GM18861 (cell line): Measurements from ENCODE around the gene KBTBD12.

Experiments
- ATAC-seq: cut with Tn5 transposase; IDR thresholded peaks from one replicate; pipeline ENCODE4 v1.9.1; 2021; ENCODE audit not compliant: unreplicated experiment

Gene KBTBD12

DNA sequence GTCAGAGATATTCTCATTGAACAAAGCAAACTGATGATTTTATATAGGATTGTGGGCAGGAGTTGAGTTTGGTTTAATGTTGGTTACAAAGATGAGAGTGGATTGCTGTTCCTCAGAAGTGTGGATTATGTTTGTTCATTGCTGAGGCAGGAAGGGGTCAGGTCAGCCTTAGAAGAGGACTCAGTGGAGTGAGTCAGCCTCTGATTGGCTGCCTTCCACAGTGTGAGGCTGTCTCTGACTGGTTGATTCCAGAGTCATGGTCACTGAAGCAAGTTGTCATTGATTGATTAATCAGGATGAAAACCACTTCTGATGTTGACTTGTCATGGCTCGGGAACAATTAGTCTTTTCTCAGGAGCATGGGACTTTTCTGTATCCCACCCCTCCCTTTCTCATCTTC is 36.2 kb downstream of the KBTBD12 start:
- no peak for ATAC-seq

DNA sequence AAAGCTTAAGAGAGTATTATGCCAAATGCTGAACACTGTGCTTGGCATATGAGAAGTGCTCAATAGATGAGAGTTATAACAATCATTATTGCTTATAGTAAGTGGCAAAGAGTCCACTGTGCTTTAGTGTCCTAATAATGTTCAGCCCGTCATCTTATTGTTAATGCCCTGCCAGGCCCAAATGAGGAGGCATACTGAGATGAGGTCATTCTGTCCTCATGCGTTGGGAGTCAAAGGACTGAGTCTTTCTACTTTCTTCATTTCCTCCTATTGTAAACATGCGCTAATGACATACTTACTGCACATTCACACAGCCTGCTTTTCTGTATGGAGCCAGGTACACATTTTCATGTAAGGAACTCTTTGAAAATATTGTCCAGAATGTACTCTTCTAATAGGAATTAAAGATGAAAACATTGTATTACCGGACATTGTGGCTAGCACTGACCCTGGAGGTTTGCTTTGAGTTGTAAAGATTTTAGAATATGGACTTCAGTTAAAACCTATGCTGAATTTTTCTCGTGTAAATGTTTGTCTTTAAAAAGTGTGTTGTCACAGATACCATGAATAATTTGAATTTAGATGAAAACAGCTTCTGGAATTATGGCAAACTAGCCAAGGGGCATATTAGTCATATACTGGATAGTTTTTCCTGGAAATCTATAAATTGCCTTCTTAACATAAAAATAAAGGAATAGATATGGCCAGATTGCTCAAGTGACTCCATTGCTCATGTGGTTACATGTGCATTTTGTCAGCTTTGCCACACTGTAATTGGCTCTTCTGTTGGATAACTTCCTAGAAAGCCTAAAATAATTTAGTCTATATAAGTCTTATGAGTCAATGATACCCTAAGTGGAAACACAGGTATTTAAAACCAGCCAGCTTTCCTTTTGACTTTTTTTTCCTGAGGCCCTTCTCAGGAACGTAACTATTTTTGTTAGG is 38.3 kb downstream of the KBTBD12 start:
- ATAC-seq, result no peak

DNA sequence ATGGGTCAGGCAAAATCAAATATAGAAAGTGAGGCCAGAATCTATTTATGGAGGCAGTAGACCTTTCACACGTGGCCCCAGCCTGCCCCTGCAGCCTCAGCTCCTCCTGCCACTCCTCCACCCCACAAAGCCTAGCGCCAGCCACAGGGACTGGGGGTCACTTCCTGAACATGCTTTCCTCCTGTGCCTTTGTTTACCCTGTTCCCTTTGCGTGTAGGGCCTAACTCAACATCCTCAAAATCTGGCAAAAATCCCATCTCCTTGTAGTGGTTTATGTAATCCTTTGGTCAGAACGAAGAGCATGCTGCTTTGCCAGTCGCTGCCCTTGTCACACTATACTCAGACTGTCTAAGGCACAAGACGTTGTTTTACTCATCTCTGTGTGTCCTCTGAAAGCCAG is 39.6 kb downstream of the KBTBD12 start:
- ATAC-seq, result no peak

DNA sequence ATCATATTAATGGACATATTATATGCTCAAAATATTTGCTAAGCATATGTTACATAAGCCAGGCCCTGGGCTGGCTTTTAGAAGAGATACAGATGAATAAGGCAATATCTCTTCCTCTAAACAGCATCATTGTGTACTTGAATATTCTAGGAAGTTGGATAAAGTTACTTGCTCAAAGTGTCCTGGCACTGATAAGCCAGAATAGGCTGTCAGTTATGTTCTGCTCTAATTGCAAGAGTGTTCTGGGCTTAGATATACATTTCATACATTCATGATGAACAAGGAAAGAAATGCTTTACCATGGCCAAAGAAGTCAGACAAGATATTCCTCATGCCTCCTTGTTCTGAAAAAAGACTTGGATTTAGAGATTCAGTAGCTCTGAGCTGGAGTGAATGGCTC is 40.7 kb downstream of the KBTBD12 start:
- ATAC-seq, result no peak

DNA sequence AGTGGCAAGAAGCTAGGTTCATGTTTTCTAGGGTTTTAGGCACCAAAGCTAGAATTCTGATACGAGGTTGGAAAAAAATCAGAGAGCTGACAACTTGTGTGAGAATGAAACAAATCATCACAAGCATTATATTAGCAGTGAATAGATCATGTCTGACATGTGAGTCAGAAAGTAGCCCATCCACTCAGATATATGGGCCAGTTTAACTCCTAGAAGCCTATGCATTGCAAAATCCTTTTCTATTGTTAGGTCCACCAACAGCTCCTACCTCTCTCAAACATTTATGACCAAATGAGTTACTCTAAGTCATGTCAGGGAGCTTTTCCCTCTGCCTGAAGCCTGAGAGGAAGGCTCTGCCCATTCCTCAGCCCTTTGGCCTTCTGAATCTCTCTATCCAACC is 44.0 kb downstream of the KBTBD12 start:
- no peak for ATAC-seq

DNA sequence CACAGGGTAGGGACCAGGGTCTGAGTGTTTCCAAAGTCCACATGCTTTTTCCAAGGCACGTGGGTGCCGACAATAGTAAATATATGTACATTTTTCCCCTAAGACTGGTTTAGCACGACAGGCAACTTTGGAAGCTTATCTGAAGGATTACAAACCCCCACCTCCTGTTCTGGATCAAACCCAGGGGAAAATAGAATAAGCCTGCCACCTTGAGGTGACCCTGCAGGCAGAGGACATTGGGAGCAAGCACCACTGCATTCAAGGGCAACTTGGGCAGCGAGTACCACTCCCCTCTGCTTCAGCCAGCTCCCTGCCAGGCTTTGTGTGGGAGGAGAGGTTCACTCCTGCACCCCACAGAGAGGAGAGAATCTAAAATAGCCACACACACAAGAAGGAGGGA is 44.8 kb downstream of the KBTBD12 start:
- ATAC-seq, result no peak

DNA sequence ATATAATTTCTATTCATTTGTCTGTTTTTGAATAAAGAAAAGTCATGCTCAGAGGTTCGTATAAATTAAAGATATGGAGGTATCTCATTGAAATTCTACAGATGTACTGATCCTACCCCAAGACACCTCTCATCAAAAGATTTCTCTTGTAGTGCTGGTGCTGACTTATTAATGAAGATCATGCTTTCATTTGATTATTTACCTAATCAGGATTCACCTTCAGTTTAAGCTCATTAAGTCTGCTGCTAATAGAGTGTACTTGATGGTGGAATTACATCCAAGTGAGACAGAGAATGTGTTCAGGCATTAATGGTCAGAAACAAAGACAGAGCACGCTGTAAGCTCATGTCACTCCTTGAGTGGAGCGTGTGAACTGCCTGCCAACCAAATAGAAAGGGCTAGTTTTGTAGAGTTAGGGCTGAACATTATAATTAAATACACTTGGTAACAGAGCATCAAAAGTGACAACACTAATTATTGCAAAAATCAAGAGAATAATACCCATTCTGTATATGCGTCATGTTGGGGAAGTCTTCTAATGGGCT is 45.5 kb downstream of the KBTBD12 start:
- ATAC-seq, result no peak

DNA sequence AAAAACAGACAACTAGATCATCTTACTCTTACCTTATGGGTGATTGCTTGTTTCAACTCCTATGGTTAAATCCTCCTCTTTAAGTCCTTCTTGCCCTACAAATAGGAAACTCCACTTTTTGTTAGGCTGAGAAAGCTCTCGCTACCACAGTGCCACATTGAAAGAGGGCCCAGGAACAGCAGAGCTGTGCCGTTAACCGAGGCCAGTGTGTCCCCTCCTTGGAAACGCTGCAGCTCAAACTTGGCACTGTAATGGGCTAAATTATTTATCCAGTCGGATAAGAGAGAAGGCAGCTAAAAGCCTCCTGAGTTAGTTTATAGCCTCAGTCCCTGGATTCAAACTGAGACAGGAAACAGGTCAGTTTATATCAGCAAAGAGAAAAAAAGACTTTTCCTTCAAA is 46.1 kb downstream of the KBTBD12 start:
- ATAC-seq, result no peak

DNA sequence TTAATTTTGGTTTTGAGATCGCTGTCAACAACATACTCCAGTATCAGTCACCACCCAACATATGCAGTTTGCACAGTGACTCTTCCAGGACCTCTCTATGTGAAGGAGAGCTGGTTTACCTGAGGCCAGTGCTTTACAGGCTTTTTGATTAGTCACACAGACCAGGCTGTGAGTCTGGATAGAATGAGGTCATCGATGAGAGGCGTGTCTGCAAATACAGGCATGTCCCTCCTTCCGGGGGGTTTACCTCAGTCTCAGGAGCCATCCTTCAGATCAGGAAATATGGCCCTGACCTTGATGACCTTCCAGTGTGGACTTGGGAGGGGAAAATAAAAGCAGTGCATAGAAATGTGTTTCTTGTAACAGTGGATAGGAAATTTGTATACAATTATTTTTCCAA is 46.9 kb downstream of the KBTBD12 start:
- ATAC-seq, result no peak

DNA sequence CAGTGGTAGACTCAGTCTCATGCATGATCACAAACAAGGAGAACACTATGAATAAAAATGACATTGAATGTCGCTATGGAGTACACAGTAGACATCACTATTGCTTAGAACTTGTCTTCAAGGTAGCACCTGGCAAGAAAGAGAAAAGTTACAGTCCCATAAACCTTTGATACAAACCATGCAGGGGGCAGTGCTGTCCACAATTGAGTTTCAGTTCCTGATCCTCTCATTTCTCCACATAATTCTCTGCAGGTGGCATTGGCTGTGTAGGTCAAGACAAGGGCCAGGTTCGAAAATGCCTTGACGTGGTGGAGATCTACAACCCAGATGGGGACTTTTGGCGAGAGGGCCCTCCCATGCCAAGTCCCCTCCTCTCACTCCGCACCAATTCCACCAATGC is 47.9 kb downstream of the KBTBD12 start:
- no peak for ATAC-seq

DNA sequence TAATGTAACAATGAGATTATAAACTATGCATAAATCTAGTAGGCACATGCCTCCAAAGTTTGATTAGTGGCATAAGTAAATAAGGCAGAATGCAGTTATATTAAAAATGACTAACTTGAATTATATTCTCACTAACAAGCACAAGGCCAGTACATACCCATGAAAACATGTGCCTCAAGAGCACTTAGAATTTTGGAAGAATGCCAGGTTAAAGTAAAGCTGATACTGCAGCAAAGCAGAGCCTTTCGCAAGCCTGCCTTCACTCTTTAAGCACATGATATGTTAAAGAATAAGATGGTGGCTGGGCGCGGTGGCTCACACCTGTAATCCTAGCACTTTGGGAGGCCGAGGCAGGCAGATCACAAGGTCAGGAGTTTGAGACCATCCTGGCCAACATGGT is 49.0 kb downstream of the KBTBD12 start:
- ATAC-seq, result no peak

DNA sequence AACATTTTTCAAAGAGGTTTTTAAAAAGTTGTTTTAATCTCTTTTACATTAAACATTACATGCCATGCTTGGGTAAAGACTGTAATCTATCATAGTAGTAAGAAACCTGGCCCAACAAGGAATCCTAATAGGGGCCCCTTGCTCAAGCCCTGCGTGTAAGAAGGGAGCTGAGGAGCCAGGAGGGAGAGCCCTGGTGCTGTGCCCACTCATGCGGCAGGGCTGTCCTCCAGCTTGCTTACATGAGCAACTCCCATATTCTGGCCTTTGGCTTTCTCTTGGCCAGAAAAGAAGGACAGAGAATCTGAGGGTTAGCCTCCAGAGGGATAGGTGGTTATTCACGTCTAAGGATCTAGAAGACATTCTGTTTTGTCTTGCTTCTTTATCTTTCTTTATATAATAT is 49.8 kb downstream of the KBTBD12 start:
- no peak for ATAC-seq

DNA sequence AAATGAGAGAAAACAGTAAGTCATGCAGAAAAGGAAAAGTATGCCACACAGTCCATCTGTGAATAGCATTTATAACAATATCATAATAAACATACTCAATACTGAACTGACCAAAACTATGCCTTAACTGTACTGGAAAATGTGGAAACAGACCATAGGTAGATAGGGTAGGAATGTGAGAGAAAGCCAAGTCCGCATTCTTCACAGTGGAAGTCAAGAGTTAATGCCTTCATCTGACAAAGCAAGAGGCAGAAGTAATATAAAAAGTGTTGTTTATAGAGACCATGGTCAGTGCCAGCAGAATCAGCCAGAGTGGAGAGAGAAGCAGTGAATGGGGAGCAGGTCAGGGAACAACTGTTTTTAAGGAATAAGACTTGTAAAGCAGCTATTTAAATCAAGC is 52.3 kb downstream of the KBTBD12 start:
- ATAC-seq, result no peak

DNA sequence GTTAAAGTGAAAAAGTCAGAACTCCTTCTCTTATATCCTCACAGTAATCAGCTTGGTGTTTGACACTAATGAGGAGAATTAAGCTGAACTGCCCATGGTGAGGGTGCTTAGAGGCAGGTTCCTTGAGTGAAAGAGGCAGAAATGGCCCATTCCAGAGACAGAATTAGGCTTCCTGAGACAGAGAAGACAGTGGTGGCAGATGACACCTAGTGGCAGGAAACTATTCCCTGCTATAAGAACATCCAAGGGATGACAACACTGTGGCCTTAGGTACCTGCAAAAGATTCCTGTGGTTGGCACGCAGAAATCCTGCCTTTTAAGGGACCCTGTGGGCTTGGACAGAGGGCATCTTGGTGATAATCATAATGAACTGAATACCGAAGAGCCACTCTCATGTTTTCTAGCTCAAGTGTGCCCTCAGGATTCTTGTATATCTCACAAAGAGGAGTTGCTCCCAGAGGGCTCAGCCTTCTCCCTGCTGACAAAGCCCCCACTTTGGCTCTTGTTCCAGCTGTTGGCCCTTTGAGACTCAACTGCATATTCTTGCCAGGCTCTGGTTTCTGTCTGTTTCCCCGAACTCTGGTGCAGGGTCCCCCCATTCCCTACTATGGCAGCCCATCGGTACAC is 56.0 kb downstream of the KBTBD12 start:
- ATAC-seq, result no peak

DNA sequence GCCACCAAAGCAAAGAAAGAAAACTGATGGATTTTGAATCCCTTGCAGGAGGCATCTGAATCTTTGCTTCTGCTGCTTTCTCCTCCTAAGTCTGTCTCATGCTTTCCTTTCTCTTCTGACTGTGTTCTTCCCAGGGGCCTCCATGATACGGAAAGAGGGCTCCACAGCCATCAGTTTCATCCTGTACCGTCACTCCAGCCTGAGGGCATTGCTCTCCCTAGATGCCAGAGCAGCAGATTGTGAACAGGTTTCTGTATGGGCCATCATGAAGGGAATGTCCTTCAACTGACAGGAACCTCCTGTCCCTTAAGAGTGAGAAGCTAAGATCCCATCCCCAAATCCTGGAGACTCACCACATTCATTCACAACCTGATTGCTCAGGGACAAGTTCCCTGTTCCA is 59.2 kb downstream of the KBTBD12 start:
- no peak for ATAC-seq

DNA sequence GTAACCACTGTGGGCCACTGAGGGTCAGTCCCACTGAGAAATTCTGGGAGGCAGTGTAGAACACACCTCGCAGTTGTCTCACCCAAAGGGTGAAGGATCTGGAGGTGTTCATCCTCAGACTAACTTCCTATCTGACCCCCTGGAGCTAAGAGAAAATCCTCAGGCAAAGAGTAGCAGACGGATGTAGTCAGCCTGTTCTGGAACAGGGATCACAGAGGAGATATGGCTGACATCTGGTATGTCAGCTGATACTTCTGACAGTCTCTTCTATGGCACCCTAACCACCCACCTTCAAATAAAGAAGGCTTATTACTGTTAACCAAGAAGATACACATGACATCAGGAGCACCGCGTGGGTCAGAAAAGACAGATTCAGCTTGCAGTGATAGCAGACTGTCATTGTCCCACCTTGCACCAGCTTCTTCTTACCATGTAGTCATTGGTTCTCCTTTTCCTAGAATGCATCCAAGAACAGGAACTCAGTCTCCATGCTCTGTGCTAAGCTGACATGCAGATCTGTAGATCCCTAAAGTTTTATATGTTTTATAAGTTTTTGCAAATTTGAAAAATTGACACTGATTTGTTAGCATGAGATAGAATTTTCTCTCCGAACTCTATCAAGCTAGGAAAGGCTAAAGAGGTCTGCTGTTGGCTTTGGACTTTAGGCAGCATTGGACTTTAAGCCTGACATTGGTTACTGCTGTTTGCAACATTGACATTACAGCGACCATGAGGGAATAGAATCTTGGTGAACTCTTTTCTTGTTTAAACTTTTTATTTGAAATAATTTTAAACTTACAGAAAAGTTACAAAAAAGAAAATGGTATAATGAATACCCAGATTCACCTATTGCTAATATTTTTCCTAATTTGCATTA is 60.4 kb downstream of the KBTBD12 start:
- ATAC-seq, result no peak

DNA sequence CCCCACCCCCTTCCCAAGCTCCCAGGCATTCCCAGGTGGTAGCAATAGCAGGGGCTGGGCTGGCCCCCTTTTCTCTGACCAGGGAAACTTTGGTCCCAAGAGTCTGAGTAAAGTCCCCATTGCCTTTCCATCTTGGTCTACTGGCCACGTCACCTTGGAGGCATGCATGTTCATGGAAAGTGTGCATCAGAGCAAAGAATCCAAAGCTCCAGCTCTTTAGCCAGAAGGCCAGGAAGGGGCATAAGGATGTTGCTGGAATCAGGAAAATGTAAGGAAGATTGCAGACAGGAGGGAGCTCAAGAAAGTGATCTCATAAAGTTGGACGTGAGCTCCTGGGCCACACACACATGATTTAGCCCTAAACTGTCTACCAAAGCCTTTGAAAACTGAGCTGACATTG is 63.6 kb downstream of the KBTBD12 start:
- ATAC-seq, result no peak

DNA sequence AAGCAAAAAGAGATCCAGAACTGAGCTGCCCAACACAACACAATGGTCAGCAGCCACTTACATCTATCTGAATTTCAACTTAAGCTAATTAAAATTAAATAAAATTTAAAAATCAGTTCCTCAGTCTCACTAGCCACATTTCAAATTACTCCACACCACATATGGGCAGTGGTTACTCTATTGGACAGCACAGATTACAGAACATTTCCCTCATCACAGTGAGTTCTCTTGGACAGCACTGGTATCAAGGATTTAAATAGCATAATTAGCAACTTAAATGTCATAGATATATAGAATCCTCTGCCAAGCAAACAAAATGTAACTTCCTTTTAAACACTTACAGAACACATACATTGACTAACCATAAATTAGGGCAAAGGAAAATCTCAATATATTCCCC is 64.4 kb downstream of the KBTBD12 start:
- ATAC-seq, result no peak

DNA sequence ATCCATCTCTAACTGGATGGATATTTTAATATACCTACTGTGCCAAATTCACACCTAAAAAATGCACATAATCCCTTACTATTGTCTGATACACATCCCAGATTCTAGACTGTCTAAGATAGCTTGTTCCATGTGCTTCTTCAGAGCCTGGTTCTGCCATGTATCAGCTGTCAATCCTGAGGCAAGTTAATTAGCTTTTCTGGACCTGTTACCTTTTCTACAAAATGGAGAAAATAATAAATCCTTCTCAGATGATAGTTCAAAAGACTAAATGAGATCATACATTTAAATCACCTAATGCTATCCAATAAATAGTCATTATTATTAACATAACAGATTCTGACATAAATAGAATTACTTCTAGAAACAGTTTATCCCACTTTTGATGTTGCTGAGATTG is 66.1 kb downstream of the KBTBD12 start:
- no peak for ATAC-seq

DNA sequence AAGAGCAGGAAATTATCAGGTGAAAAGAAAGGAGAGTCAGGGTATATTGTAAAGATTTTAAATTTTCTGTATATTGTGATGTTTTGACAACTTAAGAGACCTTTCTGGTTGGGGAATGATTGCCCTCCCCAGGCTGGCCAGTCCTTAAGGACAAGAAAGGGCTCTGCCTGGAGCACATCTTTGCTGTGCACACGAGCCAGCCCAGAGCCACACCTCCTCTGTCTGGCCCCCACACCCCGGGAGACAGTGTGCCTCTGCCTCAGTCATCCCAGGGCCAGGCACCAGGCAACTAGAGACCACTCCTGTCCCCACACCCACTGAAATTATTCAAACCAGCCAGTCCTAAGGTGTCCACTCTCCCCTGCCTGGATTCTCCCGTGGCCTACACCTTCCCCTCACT is 67.1 kb downstream of the KBTBD12 start:
- ATAC-seq, result no peak

DNA sequence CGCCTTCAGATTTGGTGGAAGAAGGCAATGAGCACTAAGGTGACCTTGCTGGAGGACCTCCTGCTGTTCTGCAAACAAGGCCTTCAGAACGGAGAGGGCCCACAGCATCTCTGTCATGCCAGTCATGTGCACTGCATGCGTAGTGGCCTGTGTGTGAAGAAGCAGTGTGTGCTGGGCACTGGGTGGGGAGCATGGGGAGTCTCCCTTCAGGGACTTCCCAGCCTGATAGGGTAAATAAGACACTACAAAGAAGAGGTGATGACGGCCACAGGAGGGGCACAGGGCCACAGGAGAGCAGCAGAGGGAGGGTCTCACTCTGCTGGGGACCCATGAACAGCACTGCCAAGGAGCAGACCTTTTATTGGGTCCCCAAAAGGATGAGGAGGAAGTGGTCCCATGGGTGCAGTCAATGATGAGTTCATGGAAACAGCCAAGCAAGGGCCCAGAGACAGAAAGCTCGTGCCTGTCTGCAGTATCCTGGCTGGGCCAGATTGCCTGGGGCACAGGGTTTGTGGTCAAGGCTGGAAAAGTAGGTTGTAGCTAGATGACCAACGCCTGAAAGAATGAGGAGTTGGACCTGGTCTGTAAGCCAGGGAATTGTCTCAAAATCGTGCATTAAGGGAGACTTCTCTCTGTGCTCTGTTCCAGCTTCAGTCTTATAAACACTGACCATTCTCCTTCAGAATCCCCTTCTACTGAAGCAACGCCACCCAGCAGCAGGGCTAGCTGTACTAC is 69.4 kb downstream of the KBTBD12 start:
- no peak for ATAC-seq
